ENCODE results near the gene EHD2. TPM values are rescaled to one million over a fixed set of nuclear protein-coding genes. Genes with fewer than 3 reads are reported as not detected.

Gene EHD2
- total and polyA plus RNA-seq, 2 donors from 2014 or later, result 19.4 to 105 TPM

- intact Hi-C loops (cut with DNase I), result no loop called here
- no peaks in the 10 kb centered on the region for H3K4me1 ChIP-seq (ENCODE audit: control insufficient read depth in 2 of 3, insufficient read depth in 2 of 3, low read depth in 1 of 3, low read length in 3 of 3)
- no peaks in the 10 kb centered on the region for H3K27me3 ChIP-seq (ENCODE audit: control insufficient read depth, insufficient read depth, low read length)
- no peak overlapping the region for H3K27ac ChIP-seq (ENCODE audit: low read depth in 2 of 2, low read length in 2 of 2)
- peaks cover 2 to 49% (median 34%) of the 10 kb centered on the region in 3 donors for H3K36me3 ChIP-seq (ENCODE audit: control insufficient read depth in 2 of 3, insufficient read depth in 3 of 3, low read length in 3 of 3)
- no peak for TF ChIP-seq CTCF (IDR thresholded peaks at IDR 0.05; ENCODE audit: borderline replicate concordance, extremely low read depth, insufficient read depth)
- FAIRE-seq (no peak), DNase-seq (peak in 1 of 5 donors; percentile 70)
- no peaks in the 10 kb centered on the region for H3K9me3 ChIP-seq (ENCODE audit: control insufficient read depth in 2 of 3, insufficient read depth in 1 of 3, low read length in 3 of 3)
- H3K9ac ChIP-seq (ENCODE audit: low read length in 3 of 3), result no peak overlapping the region
- no peak overlapping the region for H3K4me3 ChIP-seq (ENCODE audit: low read length in 3 of 3)
Measured at GRCh38 chr19:47754206-47755064, 41.2 kb downstream of the EHD2 start.

GRCh38 chr19:47755065-47755761 lies 42.0 kb downstream of the EHD2 start:
- no peaks in the 10 kb centered on the region for H3K27me3 ChIP-seq (ENCODE audit: control insufficient read depth, insufficient read depth, low read length)
- no peak overlapping the region for H3K27ac ChIP-seq (ENCODE audit: low read depth in 2 of 2, low read length in 2 of 2)
- H3K9ac ChIP-seq (ENCODE audit: low read length in 3 of 3), result no peak overlapping the region
- H3K4me1 ChIP-seq (ENCODE audit: control insufficient read depth in 2 of 3, insufficient read depth in 2 of 3, low read depth in 1 of 3, low read length in 3 of 3), result no peaks in the 10 kb centered on the region
- peaks cover 2 to 43% (median 31%) of the 10 kb centered on the region in 3 donors for H3K36me3 ChIP-seq (ENCODE audit: control insufficient read depth in 2 of 3, insufficient read depth in 3 of 3, low read length in 3 of 3)
- FAIRE-seq (no peak), DNase-seq (peak in 1 of 5 donors; percentile 66)
- no peak overlapping the region for H3K4me3 ChIP-seq (ENCODE audit: low read length in 3 of 3)
- H3K9me3 ChIP-seq (ENCODE audit: control insufficient read depth in 2 of 3, insufficient read depth in 1 of 3, low read length in 3 of 3), result no peaks in the 10 kb centered on the region
- no peak for TF ChIP-seq CTCF (IDR thresholded peaks at IDR 0.05; ENCODE audit: borderline replicate concordance, extremely low read depth, insufficient read depth)
- intact Hi-C loops (cut with DNase I), result no loop called here

GRCh38 chr19:47755762-47756626 lies 42.8 kb downstream of the EHD2 start:
- Histone ChIP-seq H3K27ac (ENCODE audit: low read depth in 2 of 2, low read length in 2 of 2) (no peak overlapping the region), H3K9me3 (ENCODE audit: control insufficient read depth in 2 of 3, insufficient read depth in 1 of 3, low read length in 3 of 3) (no peaks in the 10 kb centered on the region), H3K4me3 (ENCODE audit: low read length in 3 of 3) (no peak overlapping the region), H3K4me1 (ENCODE audit: control insufficient read depth in 2 of 3, insufficient read depth in 2 of 3, low read depth in 1 of 3, low read length in 3 of 3) (no peaks in the 10 kb centered on the region), H3K27me3 (ENCODE audit: control insufficient read depth, insufficient read depth, low read length) (no peaks in the 10 kb centered on the region), H3K9ac (ENCODE audit: low read length in 3 of 3) (no peak overlapping the region), H3K36me3 (ENCODE audit: control insufficient read depth in 2 of 3, insufficient read depth in 3 of 3, low read length in 3 of 3) (peaks cover 2 to 35% (median 26%) of the 10 kb centered on the region in 3 donors)
- FAIRE-seq (no peak), DNase-seq (no peak)
- TF ChIP-seq CTCF (IDR thresholded peaks at IDR 0.05; ENCODE audit: borderline replicate concordance, extremely low read depth, insufficient read depth), result no peak
- intact Hi-C loops (cut with DNase I), result no loop called here

Data from kidney (tissue), 14 donors.